GM21423 (cell line): ENCODE data around the gene PSMB7.

Experiments
- ATAC-seq: cut with Tn5 transposase; IDR thresholded peaks from one replicate; pipeline ENCODE4 v1.9.1; 2021; ENCODE audit warnings: mild to moderate bottlenecking, moderate library complexity; ENCODE audit not compliant: unreplicated experiment

Gene PSMB7

GRCh38 chr9:124385623-124386022 is 29.6 kb downstream of the PSMB7 start:
- no peak for ATAC-seq

- no peak for ATAC-seq
These were observed 30.4 kb downstream of the PSMB7 start for GRCh38 chr9:124384846-124385245.

GRCh38 chr9:124384210-124384609 is 31.0 kb downstream of the PSMB7 start:
- ATAC-seq = no peak

DNA sequence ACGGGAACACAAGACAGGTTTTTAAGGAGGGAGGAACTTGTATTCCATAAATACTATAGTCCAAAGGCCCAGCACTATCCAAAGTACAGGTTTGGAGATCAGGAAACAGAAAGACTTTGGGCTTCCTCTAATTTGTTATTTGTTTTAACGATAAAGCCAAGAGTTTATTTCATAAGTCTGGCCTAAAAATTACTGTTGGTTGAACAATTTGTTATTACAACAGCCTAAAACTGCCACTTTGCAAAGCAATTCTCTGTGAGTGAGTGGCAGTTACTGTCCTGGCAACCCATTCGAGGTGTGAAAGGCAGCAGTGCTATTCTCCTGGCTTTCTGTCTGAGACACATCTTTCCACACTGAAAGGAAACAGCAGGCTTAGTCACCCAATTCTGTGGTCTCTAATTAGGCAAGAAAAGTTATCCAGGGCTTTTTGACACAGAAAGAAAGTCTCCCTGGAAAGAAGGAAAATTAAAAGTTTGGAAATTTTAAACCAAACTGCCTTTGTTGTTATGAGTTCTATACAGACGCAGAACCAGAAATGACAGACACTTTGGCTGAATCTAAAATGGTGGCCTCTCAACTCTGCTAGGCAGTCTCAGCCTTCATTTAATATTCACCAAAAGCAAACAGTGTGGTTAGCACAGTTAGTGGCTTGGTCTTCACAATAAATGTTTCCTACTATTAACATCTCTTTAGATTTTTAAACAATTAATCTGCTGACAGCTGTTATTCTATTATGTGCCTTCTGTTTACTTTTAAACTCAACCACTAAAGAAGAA is 33.9 kb downstream of the PSMB7 start:
- no peak for ATAC-seq

DNA sequence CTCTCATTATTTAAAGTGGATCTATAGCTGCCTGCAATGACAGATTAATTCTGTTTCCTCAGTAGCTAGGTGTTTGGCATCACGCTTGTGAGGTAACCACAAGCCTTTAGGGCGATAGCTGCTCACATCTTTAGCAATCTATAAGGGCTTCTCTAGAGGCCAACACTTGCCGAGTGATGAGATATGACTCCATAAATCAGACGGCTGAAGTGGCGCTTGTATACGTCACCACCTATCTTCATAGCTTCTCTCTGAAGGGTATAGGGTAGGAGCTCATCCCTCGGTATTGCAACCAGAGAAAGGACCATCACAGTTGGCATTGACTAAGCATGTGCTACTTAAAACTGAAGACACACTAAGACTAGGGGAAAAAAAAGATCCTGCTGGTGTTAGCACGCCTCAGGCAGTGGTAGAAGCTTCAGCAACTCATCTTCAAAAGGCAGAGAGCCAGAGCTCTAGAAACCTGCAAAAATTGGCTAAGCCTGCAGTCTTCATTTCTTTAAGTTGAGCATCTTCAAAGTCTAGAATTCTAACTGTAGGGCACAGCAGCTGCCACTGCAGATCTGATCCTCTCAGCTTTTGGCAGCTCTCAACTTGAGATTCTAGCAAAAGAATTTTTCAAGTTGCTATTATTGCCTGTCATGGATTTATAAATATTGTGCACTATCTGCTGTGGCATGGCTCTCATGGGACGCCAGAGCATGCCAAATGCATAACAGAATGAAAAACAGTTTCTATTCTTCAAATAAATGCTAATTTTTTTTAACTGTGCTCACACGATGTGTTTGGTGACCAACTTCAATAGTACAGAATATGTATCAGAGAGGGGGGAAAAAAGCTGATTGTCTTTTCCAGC is 37.5 kb downstream of the PSMB7 start:
- ATAC-seq = no peak

- no peak for ATAC-seq
These were observed 38.9 kb downstream of the PSMB7 start for GRCh38 chr9:124376329-124376728.

- ATAC-seq = no peak
These were observed 39.5 kb downstream of the PSMB7 start for GRCh38 chr9:124375726-124376125.

- ATAC-seq = no peak
These were observed 41.4 kb downstream of the PSMB7 start for GRCh38 chr9:124373851-124374250.

GRCh38 chr9:124373386-124373785 is 41.9 kb downstream of the PSMB7 start:
- ATAC-seq = no peak

- ATAC-seq = no peak
These were observed 43.2 kb downstream of the PSMB7 start for GRCh38 chr9:124372038-124372437.

DNA sequence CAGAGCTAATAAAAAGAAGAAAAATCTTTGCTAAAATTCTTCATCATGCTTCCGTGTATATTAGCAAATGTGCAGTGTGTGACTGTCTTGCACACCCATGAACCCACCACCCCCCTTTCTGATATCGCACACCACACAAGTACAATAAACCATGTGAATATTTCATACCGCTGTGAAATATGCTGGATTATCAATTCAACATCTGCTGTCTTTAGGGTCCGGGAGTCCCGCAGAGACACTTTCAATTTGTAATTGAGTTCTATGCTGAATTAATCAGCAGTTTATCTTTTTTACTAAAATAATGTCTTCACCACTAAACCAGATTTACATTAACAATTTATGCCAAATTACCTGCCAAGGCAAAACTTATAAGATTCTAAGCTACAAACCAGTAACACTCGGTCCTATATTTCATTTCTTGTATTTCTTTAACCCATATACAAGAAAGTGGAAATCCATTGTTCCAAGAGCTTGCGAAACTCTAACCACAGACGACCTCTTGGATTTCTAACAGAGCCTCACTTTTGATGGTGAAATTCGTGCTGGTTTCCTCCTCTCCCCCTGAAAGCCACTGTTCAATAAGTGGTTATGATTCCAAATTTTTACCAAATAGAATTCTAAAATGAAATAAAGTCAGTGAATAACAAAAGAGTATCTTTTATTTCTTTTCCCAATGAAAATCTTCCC is 44.2 kb downstream of the PSMB7 start:
- no peak for ATAC-seq

- no peak for ATAC-seq
These were observed 45.9 kb downstream of the PSMB7 start for GRCh38 chr9:124369231-124369797.

DNA sequence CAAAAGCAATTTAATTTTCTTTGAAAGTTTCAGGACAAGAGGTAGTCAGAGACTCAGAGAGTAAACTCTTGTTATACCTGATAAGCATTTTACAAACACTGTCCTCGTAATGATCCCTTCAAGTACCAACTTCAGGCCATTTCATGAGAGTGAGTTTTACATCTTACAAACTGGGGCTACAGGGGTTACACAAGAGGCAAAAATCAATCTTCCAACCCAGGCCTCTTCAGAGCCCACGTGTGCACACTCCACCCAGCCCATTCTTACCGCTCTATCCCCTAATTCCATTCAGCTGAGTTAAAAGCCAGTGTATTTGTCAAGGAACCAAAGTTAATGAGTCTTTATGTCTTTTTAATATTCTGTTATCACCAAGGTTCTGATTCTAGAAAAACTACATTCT is 46.5 kb downstream of the PSMB7 start:
- no peak for ATAC-seq

GRCh38 chr9:124366476-124367220 is 48.6 kb downstream of the PSMB7 start:
- ATAC-seq = no peak

DNA sequence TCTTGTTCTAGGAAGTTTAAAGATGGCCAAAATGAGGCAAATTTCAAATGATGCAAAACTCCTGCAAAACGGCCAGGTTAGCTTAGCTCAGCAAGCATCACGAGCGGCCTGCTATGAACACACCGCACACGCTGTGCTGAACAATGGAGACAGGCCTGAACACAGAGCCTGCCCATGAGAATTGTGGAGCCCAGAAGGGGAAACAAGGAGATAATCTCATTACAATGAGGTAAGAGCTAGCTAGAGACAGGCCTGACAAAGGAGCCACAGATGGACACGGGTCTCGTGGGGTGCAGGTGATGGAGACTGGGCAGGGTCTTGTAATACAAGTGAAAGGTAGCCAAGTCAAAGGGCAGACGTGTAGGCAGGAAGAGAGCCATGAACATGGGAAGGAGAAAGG is 50.2 kb downstream of the PSMB7 start:
- no peak for ATAC-seq

DNA sequence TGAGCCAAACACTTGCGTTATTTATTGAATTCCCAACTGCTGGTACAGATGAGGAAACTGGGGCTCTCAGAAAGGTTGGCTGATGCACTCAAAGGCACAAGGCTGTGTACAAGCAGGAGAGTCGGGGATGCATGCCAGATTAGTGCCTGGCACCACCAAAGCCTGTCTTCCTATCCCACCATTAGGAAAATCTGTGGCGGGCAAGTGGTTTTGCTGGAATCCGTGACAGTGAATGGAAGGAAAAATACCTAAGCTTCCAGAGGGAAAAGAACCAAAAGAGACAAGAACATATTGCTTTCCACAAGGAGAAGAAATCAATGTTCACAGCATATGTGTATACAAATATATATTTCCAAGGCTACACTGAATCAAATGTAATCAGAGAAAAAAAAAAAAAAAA is 51.1 kb downstream of the PSMB7 start:
- ATAC-seq = no peak

- ATAC-seq = no peak
These were observed 51.7 kb downstream of the PSMB7 start for GRCh38 chr9:124363326-124364096.

DNA sequence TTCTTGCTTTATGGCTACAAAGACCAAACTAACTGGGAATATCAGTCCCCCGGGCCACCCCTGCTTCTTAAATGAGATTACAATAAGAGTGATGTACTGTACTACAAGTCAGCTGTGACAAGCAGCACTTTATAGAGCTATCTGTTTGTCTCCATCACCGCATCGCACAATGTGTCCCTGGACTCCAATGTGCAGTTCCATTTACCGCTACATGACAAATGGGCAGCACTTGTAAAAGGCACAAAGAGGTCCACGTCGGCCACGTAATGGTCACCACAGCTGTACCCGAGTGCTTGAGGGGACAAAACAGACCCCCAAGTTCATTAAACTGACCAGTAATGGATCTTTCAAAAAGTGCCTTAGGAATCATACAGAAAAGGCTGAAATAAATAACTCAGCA is 54.1 kb downstream of the PSMB7 start:
- ATAC-seq = no peak

DNA sequence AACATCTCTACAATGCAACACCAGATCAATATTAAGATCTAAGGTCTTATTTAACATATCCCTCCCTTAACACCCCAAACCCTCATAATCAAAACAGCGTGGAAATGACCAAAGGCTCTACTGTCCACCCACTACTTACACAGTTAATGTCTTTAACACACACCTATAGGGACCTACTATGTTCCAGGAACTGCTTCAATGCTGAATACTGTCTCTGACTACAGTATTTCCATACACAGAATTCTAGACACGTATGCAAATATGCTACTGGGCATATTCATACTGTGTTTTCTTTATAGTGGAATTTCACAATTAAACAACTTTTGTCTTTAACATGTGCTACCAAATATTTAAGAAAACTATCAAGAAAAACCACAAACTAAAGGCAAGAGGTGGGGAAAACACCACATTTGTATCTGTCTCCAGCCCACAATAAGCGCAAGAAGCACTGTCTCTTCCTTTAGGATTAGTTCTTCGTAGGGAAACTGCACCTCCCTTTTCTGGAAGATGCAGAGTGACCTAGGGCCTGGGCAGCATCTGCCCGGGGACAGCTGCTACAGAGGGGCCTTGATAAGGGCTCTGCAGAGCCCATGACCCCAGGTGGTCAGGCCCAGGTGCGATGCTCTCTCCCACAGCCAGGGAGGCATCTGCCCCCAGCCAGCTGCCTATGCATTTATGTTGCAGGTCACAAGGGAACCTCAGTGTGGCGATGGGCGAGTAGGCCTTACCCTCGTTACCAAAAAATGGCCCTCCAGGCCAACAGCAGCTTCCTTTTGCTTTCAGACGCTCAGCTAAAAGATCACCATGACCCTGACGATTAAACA is 55.2 kb downstream of the PSMB7 start:
- ATAC-seq = no peak
